Neural progenitor cell (in vitro differentiated cells): ENCODE measurements around the gene PPP2R5C. TPM values are rescaled to one million over a fixed set of nuclear protein-coding genes. Genes with fewer than 3 reads are reported as not detected.

Experiments used
- DNase-seq: peaks from one replicate; pipeline ENCODE4 v3.0.0-alpha.2; 2016; ENCODE audit warnings: low spot score
- H2AFZ ChIP-seq: fragments of 200-600 bp; sonication (generic); replicated peaks from 2 replicates; pipeline ENCODE4 v1.6.1; 2016; ENCODE audit warnings: antibody characterized with exemption
- H3F3A ChIP-seq: fragments of 200-600 bp; sonication (generic); 2 replicates; pipeline ENCODE4 v1.6.1; 2016; ENCODE audit warnings: antibody characterized with exemption, low read depth
- H3K27ac ChIP-seq: fragments of 200-600 bp; sonication (generic); 2 replicates; pipeline ENCODE4 v1.5.1; 2016; ENCODE audit warnings: mild to moderate bottlenecking
- H3K27me3 ChIP-seq: fragments of 200-600 bp; sonication (generic); 2 replicates; pipeline ENCODE4 v1.6.1; 2016; ENCODE audit warnings: mild to moderate bottlenecking, moderate library complexity
- H3K36me3 ChIP-seq: fragments of 200-600 bp; sonication (generic); 2 replicates; pipeline ENCODE4 v1.5.1; 2016
- H3K4me1 ChIP-seq: fragments of 200-600 bp; sonication (generic); 2 replicates; pipeline ENCODE4 v1.6.1; 2016; ENCODE audit warnings: mixed run types
- H3K4me2 ChIP-seq: fragments of 200-600 bp; sonication (generic); 2 replicates; pipeline ENCODE4 v1.6.1; 2016
- H3K4me3 ChIP-seq: fragments of 200-600 bp; sonication (generic); 2 replicates; pipeline ENCODE4 v1.5.1; 2016
- H3K79me2 ChIP-seq: fragments of 200-600 bp; sonication (generic); 2 replicates; pipeline ENCODE4 v1.6.1; 2016; ENCODE audit warnings: low read depth
- H3K9ac ChIP-seq: fragments of 200-600 bp; sonication (generic); 2 replicates; pipeline ENCODE4 v1.6.1; 2016
- H3K9me3 ChIP-seq: fragments of 200-600 bp; sonication (generic); 2 replicates; pipeline ENCODE4 v1.5.1; 2016; ENCODE audit warnings: low read depth
- H4K20me1 ChIP-seq: fragments of 200-600 bp; sonication (generic); 2 replicates; pipeline ENCODE4 v1.6.1; 2016; ENCODE audit warnings: low read depth
- H3K27ac Mint-ChIP-seq: 3 replicates; pipeline ENCODE4 v1.8.0; 2021; ENCODE audit warnings: mixed read lengths
- H3K27me3 Mint-ChIP-seq: 2 replicates; pipeline ENCODE4 v1.8.0; 2022; ENCODE audit warnings: low read depth, mild to moderate bottlenecking, inconsistent platforms, moderate library complexity, mixed read lengths; ENCODE audit not compliant: insufficient read depth
- H3K36me3 Mint-ChIP-seq: 3 replicates; pipeline ENCODE4 v1.8.0; 2021; ENCODE audit warnings: mixed read lengths
- H3K4me1 Mint-ChIP-seq: 3 replicates; pipeline ENCODE4 v1.8.0; 2021; ENCODE audit warnings: mixed read lengths
- H3K4me3 Mint-ChIP-seq: 3 replicates; pipeline ENCODE4 v1.8.0; 2021; ENCODE audit warnings: mild to moderate bottlenecking, moderate library complexity, mixed read lengths
- H3K9me3 Mint-ChIP-seq: 3 replicates; pipeline ENCODE4 v1.8.0; 2020; ENCODE audit warnings: mixed read lengths
- EZH2 ChIP-seq: fragments of 200-600 bp; sonication (generic); IDR thresholded peaks from 2 replicates; pipeline ENCODE4 v1.6.1; 2017; ENCODE audit warnings: antibody characterized with exemption, mild to moderate bottlenecking, moderate library complexity
- EZH2phosphoT487 ChIP-seq: fragments of 200-600 bp; sonication (generic); IDR thresholded peaks from 2 replicates; pipeline ENCODE4 v1.6.1; 2017; ENCODE audit warnings: antibody characterized with exemption
- total RNA-seq: library from RNA; depleted of rRNA; stranded (reverse); fragments of >200 nt; gene quantifications from 2 replicates; pipeline ENCODE4 v1.2.3, GENCODE V29; 2015; ENCODE audit warnings: low replicate concordance
- TF ChIP-seq, protein P1 (sequence below): fragments of 200-600 bp; sonication (generic); IDR thresholded peaks from 2 replicates; pipeline ENCODE4 v1.5.1; 2017; ENCODE audit warnings: antibody characterized with exemption, mild to moderate bottlenecking

PPP2R5C gene
- total RNA-seq, 1 donor from 2014 or later: 183 TPM

DNA sequence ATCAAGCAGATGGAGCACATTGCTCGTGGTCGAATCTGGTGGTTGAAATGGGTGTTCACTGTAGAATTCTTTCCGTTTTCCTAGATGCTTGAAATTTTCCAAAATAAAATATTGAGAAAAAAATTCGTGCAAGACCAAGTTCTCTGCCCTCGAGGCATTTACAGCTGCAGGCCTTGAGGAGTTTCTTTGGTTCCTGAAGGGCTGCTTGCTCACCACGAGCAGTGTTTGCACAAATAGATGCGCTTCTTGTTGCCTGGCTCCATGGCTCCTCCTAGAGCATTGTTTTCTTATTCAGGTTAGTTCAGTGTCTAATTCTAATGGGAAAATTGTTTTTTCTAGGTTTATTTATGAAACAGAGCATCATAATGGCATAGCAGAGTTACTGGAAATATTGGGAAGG lies 128.4 kb downstream of the PPP2R5C start:
- Histone ChIP-seq H3K36me3 (peaks cover 4% of the 10 kb centered on the region), H3K79me2 (no peaks in the 10 kb centered on the region), H3K4me2 (no peak overlapping the region), H2AFZ (no peak overlapping the region), H3K9me3 (no peaks in the 10 kb centered on the region), H3K27me3 (no peaks in the 10 kb centered on the region), H3K9ac (no peak overlapping the region), H3K4me1 (no peaks in the 10 kb centered on the region), H3F3A (no peaks in the 10 kb centered on the region), H3K27ac (no peak overlapping the region), H4K20me1 (no peaks in the 10 kb centered on the region), H3K4me3 (no peak overlapping the region)
- H3K4me1 Mint-ChIP-seq: no peaks in the 10 kb centered on the region
- H3K27me3 Mint-ChIP-seq: peaks cover 2% of the 10 kb centered on the region
- TF ChIP-seq EZH2phosphoT487: no peak
- H3K27ac Mint-ChIP-seq: no peak overlapping the region
- no peak for DNase-seq
- no peaks in the 10 kb centered on the region for H3K9me3 Mint-ChIP-seq
- no peak overlapping the region for H3K4me3 Mint-ChIP-seq
- peaks cover 20% of the 10 kb centered on the region for H3K36me3 Mint-ChIP-seq

DNA sequence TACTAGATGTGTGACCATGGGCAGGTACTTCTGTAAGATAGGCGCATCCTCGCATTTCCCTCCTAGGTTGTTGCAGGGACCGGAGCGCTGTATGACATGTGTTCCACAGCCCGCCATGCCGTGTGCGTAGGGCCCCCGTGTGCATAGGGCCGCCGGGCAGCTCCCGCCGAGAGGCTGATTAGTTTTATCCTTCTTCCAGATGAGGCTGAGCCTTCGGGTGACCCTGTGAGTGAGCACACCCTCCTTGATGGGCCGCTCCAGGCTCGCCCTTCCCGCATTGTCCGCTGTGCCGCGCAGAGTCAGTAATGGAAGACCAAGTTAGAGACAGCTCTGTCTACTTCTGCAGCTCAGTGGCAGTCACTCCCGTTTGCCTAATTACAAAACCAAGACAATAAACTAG lies 130.0 kb downstream of the PPP2R5C start:
- H3K9ac ChIP-seq: no peak overlapping the region
- H3K36me3 ChIP-seq: peaks cover 11% of the 10 kb centered on the region
- no peak for DNase-seq
- H3K27me3 ChIP-seq: no peaks in the 10 kb centered on the region
- no peak overlapping the region for H3K4me2 ChIP-seq
- H3K27ac ChIP-seq: no peak overlapping the region
- no peaks in the 10 kb centered on the region for H3K9me3 ChIP-seq
- no peaks in the 10 kb centered on the region for H3K4me1 ChIP-seq
- TF ChIP-seq EZH2phosphoT487 (no peak), EZH2 (no peak)
- TF ChIP-seq, protein P1, sequence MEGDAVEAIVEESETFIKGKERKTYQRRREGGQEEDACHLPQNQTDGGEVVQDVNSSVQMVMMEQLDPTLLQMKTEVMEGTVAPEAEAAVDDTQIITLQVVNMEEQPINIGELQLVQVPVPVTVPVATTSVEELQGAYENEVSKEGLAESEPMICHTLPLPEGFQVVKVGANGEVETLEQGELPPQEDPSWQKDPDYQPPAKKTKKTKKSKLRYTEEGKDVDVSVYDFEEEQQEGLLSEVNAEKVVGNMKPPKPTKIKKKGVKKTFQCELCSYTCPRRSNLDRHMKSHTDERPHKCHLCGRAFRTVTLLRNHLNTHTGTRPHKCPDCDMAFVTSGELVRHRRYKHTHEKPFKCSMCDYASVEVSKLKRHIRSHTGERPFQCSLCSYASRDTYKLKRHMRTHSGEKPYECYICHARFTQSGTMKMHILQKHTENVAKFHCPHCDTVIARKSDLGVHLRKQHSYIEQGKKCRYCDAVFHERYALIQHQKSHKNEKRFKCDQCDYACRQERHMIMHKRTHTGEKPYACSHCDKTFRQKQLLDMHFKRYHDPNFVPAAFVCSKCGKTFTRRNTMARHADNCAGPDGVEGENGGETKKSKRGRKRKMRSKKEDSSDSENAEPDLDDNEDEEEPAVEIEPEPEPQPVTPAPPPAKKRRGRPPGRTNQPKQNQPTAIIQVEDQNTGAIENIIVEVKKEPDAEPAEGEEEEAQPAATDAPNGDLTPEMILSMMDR: no peak
- Mint-ChIP-seq H3K4me1 (no peaks in the 10 kb centered on the region), H3K4me3 (no peak overlapping the region), H3K36me3 (peaks cover 14% of the 10 kb centered on the region), H3K27ac (no peak overlapping the region), H3K27me3 (peaks cover 3% of the 10 kb centered on the region), H3K9me3 (no peaks in the 10 kb centered on the region)
- no peaks in the 10 kb centered on the region for H3K79me2 ChIP-seq
- no peak overlapping the region for H2AFZ ChIP-seq
- no peak overlapping the region for H3K4me3 ChIP-seq
- H4K20me1 ChIP-seq: no peaks in the 10 kb centered on the region
- no peaks in the 10 kb centered on the region for H3F3A ChIP-seq

DNA sequence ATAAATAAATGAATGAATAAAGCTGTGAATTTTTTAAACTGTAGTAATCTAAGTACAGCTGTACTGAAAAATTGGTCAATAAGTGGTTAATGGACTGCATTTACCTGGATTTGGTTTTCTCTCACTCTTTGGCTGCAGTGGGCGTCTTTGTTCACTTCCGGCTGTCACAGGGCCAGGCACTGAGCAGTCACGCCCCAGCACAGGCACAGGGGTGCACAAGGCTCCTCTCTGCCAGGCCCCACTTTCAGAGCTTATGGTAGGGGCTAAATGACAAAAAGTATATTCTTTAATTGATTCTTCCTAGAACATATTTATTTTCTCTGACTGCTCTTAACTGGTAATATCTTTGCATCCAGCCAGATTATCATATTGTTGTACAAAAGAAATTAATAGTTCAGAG lies 132.2 kb downstream of the PPP2R5C start:
- no peaks in the 10 kb centered on the region for H3F3A ChIP-seq
- no peak overlapping the region for H2AFZ ChIP-seq
- H3K9me3 Mint-ChIP-seq: no peaks in the 10 kb centered on the region
- peaks cover 8% of the 10 kb centered on the region for H3K27me3 Mint-ChIP-seq
- H3K4me1 Mint-ChIP-seq: no peaks in the 10 kb centered on the region
- H3K27me3 ChIP-seq: no peaks in the 10 kb centered on the region
- H3K79me2 ChIP-seq: no peaks in the 10 kb centered on the region
- no peaks in the 10 kb centered on the region for H4K20me1 ChIP-seq
- H3K36me3 ChIP-seq: peaks cover 11% of the 10 kb centered on the region
- DNase-seq: no peak
- no peak overlapping the region for H3K27ac ChIP-seq
- H3K9me3 ChIP-seq: no peaks in the 10 kb centered on the region
- H3K4me2 ChIP-seq: no peak overlapping the region
- no peaks in the 10 kb centered on the region for H3K4me1 ChIP-seq
- no peak overlapping the region for H3K4me3 ChIP-seq
- H3K9ac ChIP-seq: no peak overlapping the region
- H3K4me3 Mint-ChIP-seq: no peak overlapping the region
- TF ChIP-seq, protein P1: no peak
- TF ChIP-seq EZH2 (no peak), EZH2phosphoT487 (no peak)
- H3K27ac Mint-ChIP-seq: no peak overlapping the region
- H3K36me3 Mint-ChIP-seq: peaks cover 26% of the 10 kb centered on the region

DNA sequence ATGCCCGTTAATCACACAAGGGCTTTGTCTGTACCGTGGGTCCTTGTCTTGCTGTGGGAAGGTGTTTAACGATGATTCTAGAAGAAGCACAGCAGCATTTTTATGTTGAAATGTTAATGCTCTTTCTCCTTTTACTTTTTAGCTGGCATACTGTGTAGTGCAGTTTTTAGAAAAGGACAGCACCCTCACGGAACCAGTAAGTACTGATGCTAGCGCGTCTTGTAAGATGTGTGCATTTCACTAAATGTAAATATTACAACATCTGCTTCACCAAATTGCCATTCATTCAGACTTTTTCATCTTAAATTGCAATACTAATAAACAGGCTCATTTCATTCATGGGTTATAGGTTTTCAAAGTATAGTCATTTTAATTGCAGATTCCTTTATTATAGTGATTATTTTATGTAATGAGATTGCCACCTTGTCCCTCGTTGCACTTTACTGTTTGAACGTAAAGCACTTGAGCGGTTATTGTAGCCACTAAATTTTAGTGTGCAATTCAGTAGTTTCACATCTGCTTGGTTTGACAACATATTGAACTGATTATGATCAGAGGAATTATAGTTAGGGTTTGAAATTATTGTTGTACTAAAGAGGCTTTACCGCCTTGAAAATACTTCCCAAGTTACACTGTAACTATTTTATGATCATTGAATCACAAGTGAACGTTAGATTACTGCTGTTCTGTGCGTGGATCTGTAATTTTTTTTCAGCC lies 133.0 kb downstream of the PPP2R5C start:
- no peak overlapping the region for H3K4me3 Mint-ChIP-seq
- TF ChIP-seq EZH2 (no peak), EZH2phosphoT487 (no peak)
- TF ChIP-seq, protein P1: no peak
- Histone ChIP-seq H3K4me3 (no peak overlapping the region), H3K4me1 (no peaks in the 10 kb centered on the region), H2AFZ (no peak overlapping the region), H3K4me2 (no peak overlapping the region), H3K9me3 (no peaks in the 10 kb centered on the region), H3K36me3 (peaks cover 11% of the 10 kb centered on the region), H3K27ac (no peak overlapping the region), H3K79me2 (no peaks in the 10 kb centered on the region), H4K20me1 (no peaks in the 10 kb centered on the region), H3F3A (no peaks in the 10 kb centered on the region), H3K27me3 (no peaks in the 10 kb centered on the region), H3K9ac (no peak overlapping the region)
- peaks cover 8% of the 10 kb centered on the region for H3K27me3 Mint-ChIP-seq
- no peak for DNase-seq
- H3K27ac Mint-ChIP-seq: no peak overlapping the region
- H3K36me3 Mint-ChIP-seq: peaks cover 25% of the 10 kb centered on the region
- no peaks in the 10 kb centered on the region for H3K4me1 Mint-ChIP-seq
- H3K9me3 Mint-ChIP-seq: no peaks in the 10 kb centered on the region
